H1 (cell line): ENCODE measurements around the gene RNF220. TPM values are rescaled to one million over a fixed set of nuclear protein-coding genes. Genes with fewer than 3 reads are reported as not detected.

Experiments used
- CTCF ChIA-PET: fragments of 300-600 bp; sonication (Branson Sonifier 250); formaldehyde crosslinking; loops from one replicate; lab custom pipeline; 2021; ENCODE audit not compliant: partially characterized antibody; lab: Charles Lee
- POLR2A ChIA-PET: fragments of 300-600 bp; sonication (Branson Sonifier 250); formaldehyde crosslinking; loops from one replicate; lab custom pipeline; 2021; ENCODE audit warnings: inconsistent platforms; ENCODE audit not compliant: partially characterized antibody; lab: Charles Lee
- DNase-seq, 2 experiments: peaks; one replicate each; pipeline versions ENCODE4 v3.0.0 to v3.0.0-alpha.2; 2010 to 2022; ENCODE audit warnings: low spot score in 2 of 2, low read depth in 1 of 2, mixed read lengths in 1 of 2
- FAIRE-seq: peaks from 2 replicates; lab custom pipeline; 2011; peaks lifted over from hg19 to GRCh38; lab: Jason Lieb, UNC
- H2AFZ ChIP-seq: 2 replicates; pipeline ENCODE4 v1.8.1; 2012; ENCODE audit warnings: low read length, inconsistent platforms
- H2AK5ac ChIP-seq: 2 replicates; pipeline ENCODE4 v1.6.1; 2013; ENCODE audit warnings: low read depth, low read length
- H2BK120ac ChIP-seq: replicated peaks from 2 replicates; pipeline ENCODE3; 2013; ENCODE audit warnings: low read depth, low read length, inconsistent platforms
- H2BK12ac ChIP-seq: 2 replicates; pipeline ENCODE4 v1.6.1; 2013; ENCODE audit warnings: low read depth, low read length
- H2BK15ac ChIP-seq: 2 replicates; pipeline ENCODE4 v1.6.1; 2013; ENCODE audit warnings: low read length
- H2BK20ac ChIP-seq: 2 replicates; pipeline ENCODE4 v1.6.1; 2013; ENCODE audit warnings: low read length
- H2BK5ac ChIP-seq: 2 replicates; pipeline ENCODE4 v1.6.1; 2013; ENCODE audit warnings: low read depth, low read length
- H3K14ac ChIP-seq: 2 replicates; pipeline ENCODE4 v1.6.1; 2013; ENCODE audit warnings: inconsistent platforms; ENCODE audit not compliant: insufficient read length
- H3K18ac ChIP-seq: 2 replicates; pipeline ENCODE4 v1.6.1; 2013; ENCODE audit warnings: low read length; ENCODE audit errors: extremely low read depth
- H3K23ac ChIP-seq: 2 replicates; pipeline ENCODE4 v1.6.1; 2013; ENCODE audit warnings: inconsistent platforms; ENCODE audit not compliant: insufficient read length
- H3K23me2 ChIP-seq: 2 replicates; pipeline ENCODE4 v1.6.1; 2013; ENCODE audit warnings: low read depth, low read length
- H3K27ac ChIP-seq: 2 replicates; pipeline ENCODE4 v1.6.1; 2011; ENCODE audit warnings: low read depth, low read length, inconsistent platforms
- H3K27me3 ChIP-seq, 4 experiments: replicated peaks in 1 of 4; 1 replicate in 1 of 4; 2 replicates in 3 of 4; pipeline versions ENCODE4 v1.6.1 to v1.8.1; 2011 to 2013; ENCODE audit warnings: low read length in 3 of 4, mild to moderate bottlenecking in 3 of 4, inconsistent platforms in 2 of 4, mixed read lengths in 2 of 4, moderate library complexity in 1 of 4; ENCODE audit not compliant: control insufficient read depth in 3 of 4, insufficient read depth in 3 of 4; ENCODE audit errors: extremely low read depth in 1 of 4
- H3K36me3 ChIP-seq, 4 experiments: 2 replicates each; pipeline versions ENCODE4 v1.6.1 to v1.8.1; 2011 to 2013; ENCODE audit warnings: mild to moderate bottlenecking in 4 of 4, low read length in 3 of 4, moderate library complexity in 2 of 4, control low read depth in 1 of 4, inconsistent platforms in 1 of 4; ENCODE audit not compliant: insufficient read depth in 4 of 4, control insufficient read depth in 2 of 4
- H3K4ac ChIP-seq: replicated peaks from 2 replicates; pipeline ENCODE3; 2013; ENCODE audit warnings: low read length, low read depth, mixed read lengths, inconsistent platforms; ENCODE audit not compliant: insufficient read length
- H3K4me1 ChIP-seq, 4 experiments: replicated peaks in 1 of 4; 1 replicate in 1 of 4; 2 replicates in 3 of 4; pipeline versions ENCODE4 v1.6.1 to v1.8.1; 2011 to 2013; ENCODE audit warnings: low read length in 3 of 4, inconsistent platforms in 2 of 4, mixed read lengths in 1 of 4; ENCODE audit not compliant: insufficient read depth in 4 of 4, control insufficient read depth in 3 of 4
- H3K4me2 ChIP-seq, 2 experiments: 2 replicates each; pipeline versions ENCODE4 v1.6.1 to v1.8.1; 2011 to 2013; ENCODE audit warnings: low read depth in 2 of 2, low read length in 2 of 2, control low read depth in 1 of 2, inconsistent platforms in 1 of 2, mild to moderate bottlenecking in 1 of 2; ENCODE audit not compliant: insufficient read depth in 1 of 2
- H3K4me3 ChIP-seq, 4 experiments: fragments of 200-600, 300-600 bp in 1 of 4; sonication (generic), shearing (Covaris generic), sonication (Bioruptor Twin) in 1 of 4; 2 replicates each; pipeline versions ENCODE4 v1.5.1 to v1.8.1; 2011 to 2016; ENCODE audit warnings: low read length in 4 of 4, low read depth in 3 of 4, control low read depth in 2 of 4, inconsistent platforms in 2 of 4, mild to moderate bottlenecking in 2 of 4, mixed read lengths in 1 of 4, moderate library complexity in 1 of 4; ENCODE audit not compliant: insufficient read depth in 2 of 4; ENCODE audit errors: extremely low read depth in 1 of 4
- H3K56ac ChIP-seq: replicated peaks from 2 replicates; pipeline ENCODE3; 2013; ENCODE audit warnings: low read depth, mild to moderate bottlenecking, mixed read lengths, low read length, inconsistent platforms; ENCODE audit not compliant: insufficient read length
- H3K79me1 ChIP-seq: 2 replicates; pipeline ENCODE4 v1.6.1; 2013; ENCODE audit warnings: low read depth, low read length, control low read depth
- H3K79me2 ChIP-seq, 2 experiments: 2 replicates each; pipeline versions ENCODE4 v1.6.1 to v1.8.1; 2012 to 2013; ENCODE audit warnings: low read length in 2 of 2, mild to moderate bottlenecking in 2 of 2, inconsistent platforms in 1 of 2; ENCODE audit not compliant: insufficient read depth in 2 of 2, control insufficient read depth in 1 of 2
- H3K9ac ChIP-seq, 4 experiments: replicated peaks in 1 of 4; 1 replicate in 1 of 4; 2 replicates in 3 of 4; pipeline versions ENCODE4 v1.6.1 to v1.8.1; 2011 to 2013; ENCODE audit warnings: low read depth in 3 of 4, low read length in 3 of 4, control low read depth in 2 of 4, mild to moderate bottlenecking in 2 of 4, moderate library complexity in 2 of 4, inconsistent platforms in 1 of 4; ENCODE audit errors: extremely low read depth in 1 of 4
- H3K9me3 ChIP-seq, 2 experiments: 2 replicates each; pipeline versions ENCODE4 v1.6.1 to v1.8.1; 2012 to 2013; ENCODE audit warnings: mild to moderate bottlenecking in 2 of 2, moderate library complexity in 2 of 2, control low read depth in 1 of 2, inconsistent platforms in 1 of 2, low read depth in 1 of 2, low read length in 1 of 2, mixed read lengths in 1 of 2; ENCODE audit not compliant: insufficient read depth in 2 of 2
- H4K20me1 ChIP-seq, 2 experiments: replicated peaks in 1 of 2; 2 replicates each; pipeline versions ENCODE3 to v1.8.1; 2011 to 2013; ENCODE audit warnings: inconsistent platforms in 2 of 2, low read length in 2 of 2, mild to moderate bottlenecking in 1 of 2; ENCODE audit not compliant: insufficient read depth in 2 of 2, control insufficient read depth in 1 of 2
- H4K5ac ChIP-seq: 2 replicates; pipeline ENCODE4 v1.6.1; 2013; ENCODE audit warnings: low read length, low read depth, mixed read lengths, inconsistent platforms; ENCODE audit not compliant: insufficient read length
- H4K8ac ChIP-seq: 2 replicates; pipeline ENCODE4 v1.8.0; 2013; ENCODE audit warnings: mild to moderate bottlenecking, moderate library complexity, low read length, inconsistent platforms; ENCODE audit not compliant: insufficient read depth; ENCODE audit errors: extremely low read depth
- H4K91ac ChIP-seq: replicated peaks from 2 replicates; pipeline ENCODE3; 2013; ENCODE audit warnings: low read length, mixed read lengths, inconsistent platforms; ENCODE audit not compliant: insufficient read length
- ASH2L ChIP-seq: fragments of 200-600, 300-600 bp; sonication (generic); IDR thresholded peaks from one replicate; pipeline ENCODE4 v1.7.1; 2017; ENCODE audit warnings: low read length
- BACH1 ChIP-seq: IDR thresholded peaks from 2 replicates; pipeline ENCODE4 v1.6.1; 2012; ENCODE audit warnings: low read length, improper control_type of control experiment
- BCL11A ChIP-seq, 2 experiments: IDR thresholded peaks; one replicate each; pipeline ENCODE4 v1.6.1; 2011; ENCODE audit warnings: low read depth in 2 of 2, low read length in 2 of 2, mild to moderate bottlenecking in 2 of 2
- CREB1 ChIP-seq: IDR thresholded peaks from 2 replicates; pipeline ENCODE4 v1.6.1; 2012; ENCODE audit warnings: inconsistent platforms
- CTBP2 ChIP-seq: IDR thresholded peaks from 2 replicates; pipeline ENCODE4 v1.7.0; 2011; ENCODE audit warnings: borderline replicate concordance, mild to moderate bottlenecking, moderate library complexity, mixed read lengths, low read length; ENCODE audit not compliant: insufficient read depth, insufficient read length
- CTCF ChIP-seq, 3 experiments: IDR thresholded peaks; 1 replicate in 2 of 3; 2 replicates in 1 of 3; pipeline versions ENCODE4 v1.5.1 to v1.6.1; 2011; ENCODE audit warnings: low read length in 3 of 3, mild to moderate bottlenecking in 3 of 3, inconsistent platforms in 2 of 3, low read depth in 1 of 3, moderate library complexity in 1 of 3; ENCODE audit not compliant: insufficient read depth in 1 of 3; ENCODE audit errors: control extremely low read depth in 1 of 3
- E2F6 ChIP-seq: IDR thresholded peaks from 2 replicates; pipeline ENCODE4 v1.6.1; 2012; ENCODE audit warnings: inconsistent platforms
- KDM5A ChIP-seq: fragments of 200-600 bp; IDR thresholded peaks from 2 replicates; pipeline ENCODE4 v1.7.1; 2012; ENCODE audit warnings: mild to moderate bottlenecking, low read length, inconsistent platforms, mixed read lengths
- SIRT6 ChIP-seq: IDR thresholded peaks from one replicate; pipeline ENCODE4 v1.7.1; 2012; ENCODE audit warnings: low read length, inconsistent platforms
- SP1 ChIP-seq: IDR thresholded peaks from 2 replicates; pipeline ENCODE4 v1.6.1; 2011; ENCODE audit warnings: low read depth, low read length
- TBP ChIP-seq: IDR thresholded peaks from 2 replicates; pipeline ENCODE4 v1.6.1; 2011; ENCODE audit warnings: low read depth, low read length, improper control_type of control experiment
- TCF12 ChIP-seq: IDR thresholded peaks from 2 replicates; pipeline ENCODE4 v1.6.1; 2011; ENCODE audit warnings: low read depth, mild to moderate bottlenecking, low read length
- WGBS, 2 experiments: shearing (Covaris generic) in 1 of 2; methylation state at CpG; one replicate each; pipeline versions ENCODE4 v1.1.6 to v1.1.7; 2013 to 2015; ENCODE audit warnings: low lambda C conversion rate in 2 of 2, mixed read lengths in 2 of 2, inconsistent platforms in 1 of 2, low coverage in 1 of 2, missing lambda C conversion rate in 1 of 2; ENCODE audit not compliant: insufficient replicate concordance in 2 of 2, insufficient coverage in 1 of 2, insufficient read length in 1 of 2; ENCODE audit errors: extremely low coverage in 1 of 2, missing lambda C conversion rate in 1 of 2; 5-methylcytosine and 5-hydroxymethylcytosine counted together
- polyA plus RNA-seq, 7 experiments: library from polyadenylated mRNA; depleted of rRNA in 3 of 7; stranded (reverse) in 5 of 7; unstranded in 2 of 7; fragments of >200 nt in 5 of 7; fragments of 200-250 nt in 2 of 7; gene quantifications; 1 replicate in 5 of 7; 2 replicates in 1 of 7; 4 replicates in 1 of 7; pipeline versions ENCODE4 v1.2.1 to v1.2.3, GENCODE V29; 2011 to 2013; ENCODE audit warnings: missing spikeins in 2 of 7, mixed read lengths in 2 of 7
- total RNA-seq: library from RNA; stranded (reverse); fragmentation: NEBNext Ultra II Directional; extraction: Animal tissue kit (Norgen Biotek cat#: 25700); gene quantifications from 2 replicates; pipeline ENCODE4 v1.2.1, GENCODE V29; 2021

The RNF220 gene
- total and polyA plus RNA-seq, 2 of the 8 experiments (the other 6 are each of a cell fraction or from before 2014, with no cell fraction given), result 123 to 160 TPM

- no peaks in the 10 kb centered on the region for H3K9me3 ChIP-seq
- no peak overlapping the region for H4K5ac ChIP-seq
- H2BK12ac ChIP-seq, result no peak overlapping the region
- CTCF ChIA-PET, result interaction anchor here (0.7 to 8.2 kb wide), 8 partner anchors 10 to 389 kb away, joined by 3 to 84 read pairs (median 4); no protein-coding TSS in a partner anchor
- no peak overlapping the region for H3K27ac ChIP-seq
- no peak overlapping the region for H3K9ac ChIP-seq
- no peaks in the 10 kb centered on the region for H3K79me1 ChIP-seq
- POLR2A ChIA-PET, result interaction anchor here (1.3 to 1.5 kb wide), 2 partner anchors 17 to 72 kb away, joined by 4 to 6 read pairs; no protein-coding TSS in a partner anchor
- H3K27me3 ChIP-seq, result peaks cover 0 to 15% (median 5%) of the 10 kb centered on the region in 4 experiments; a peak in 4 of 7 replicates
- no peaks in the 10 kb centered on the region for H3K23me2 ChIP-seq
- H2BK5ac ChIP-seq, result no peak overlapping the region
- no peak for DNase-seq
- H2AK5ac ChIP-seq, result no peak overlapping the region
- H3K79me2 ChIP-seq, result no peaks in the 10 kb centered on the region
- no peak overlapping the region for H2AFZ ChIP-seq
- 83% methylated on average over 6 of the region's 6 CpGs; no CpG with 5 or more reads in 1 of the 2 experiments for WGBS, 2 experiments
- peaks cover 0 to 2% of the 10 kb centered on the region in 2 experiments for H4K20me1 ChIP-seq
- H2BK20ac ChIP-seq, result no peak overlapping the region
- no peak for FAIRE-seq
- peaks cover 0 to 7% (median 2%) of the 10 kb centered on the region in 4 experiments; a peak in 2 of 7 replicates for H3K4me1 ChIP-seq
- no peak overlapping the region for H3K18ac ChIP-seq
- H3K36me3 ChIP-seq, result no peaks in the 10 kb centered on the region
- no peak overlapping the region for H3K4ac ChIP-seq
- no peak overlapping the region for H2BK15ac ChIP-seq
- no peak overlapping the region for H3K14ac ChIP-seq
- H3K56ac ChIP-seq, result no peak overlapping the region
- no peak overlapping the region for H2BK120ac ChIP-seq
- H3K4me3 ChIP-seq, result no peak overlapping the region
- no peak overlapping the region for H3K4me2 ChIP-seq
- H3K23ac ChIP-seq, result no peak overlapping the region
- H4K8ac ChIP-seq, result no peak overlapping the region
- H4K91ac ChIP-seq, result no peak overlapping the region
- TF ChIP-seq TCF12, result no peak
- TF ChIP-seq CTBP2, result no peak
- no peak for TF ChIP-seq CREB1
- no peak for TF ChIP-seq TBP
- TF ChIP-seq ASH2L, result no peak
- TF ChIP-seq E2F6, result no peak
- TF ChIP-seq BACH1, result no peak
- no peak for TF ChIP-seq SIRT6
- TF ChIP-seq CTCF (IDR thresholded peaks at IDR 0.05; ENCODE audit: control extremely low read depth in 1 of 3, insufficient read depth in 1 of 3, low read depth in 1 of 3, low read length in 3 of 3), result no peak
- no peak for TF ChIP-seq KDM5A
- TF ChIP-seq BCL11A (IDR thresholded peaks at IDR 0.05; ENCODE audit: low read depth in 2 of 2, low read length in 2 of 2), result no peak
- no peak for TF ChIP-seq SP1
Observed at GRCh38 chr1:44559913-44560312, 154.9 kb downstream of the RNF220 start.
